Uterus (tissue), 4 donors: Measurements from ENCODE around the gene ADGRD1. TPM values are rescaled to one million over a fixed set of nuclear protein-coding genes. Genes with fewer than 3 reads are reported as not detected.

Experiments used
- DNase-seq, 2 donors: peaks; one replicate each; pipeline ENCODE4 v3.0.0-alpha.2; 2019 to 2020
- H3K27ac ChIP-seq, 2 donors: fragments of 200-600 bp; sonication (generic); 1 replicate in 1 of 2; 2 replicates in 1 of 2; pipeline ENCODE4 v1.5.1; 2016 to 2018
- H3K27me3 ChIP-seq, 2 donors: fragments of 200-600 bp; sonication (generic); one replicate each; pipeline ENCODE4 v1.5.1; 2018 to 2019; ENCODE audit warnings: control low read depth in 1 of 2
- H3K36me3 ChIP-seq, 2 donors: fragments of 200-600 bp; sonication (generic); one replicate each; pipeline ENCODE4 v1.5.1; 2019; ENCODE audit warnings: control low read depth in 1 of 2
- H3K4me1 ChIP-seq, 2 donors: fragments of 200-600 bp; sonication (generic); one replicate each; pipeline ENCODE4 v1.5.1; 2018 to 2019; ENCODE audit warnings: control low read depth in 1 of 2
- H3K4me3 ChIP-seq, 2 donors: fragments of 200-600 bp; sonication (generic); 1 replicate in 1 of 2; 2 replicates in 1 of 2; pipeline ENCODE4 v1.5.1; 2018 to 2019; ENCODE audit warnings: mild to moderate bottlenecking in 1 of 2
- H3K9me3 ChIP-seq, 2 donors: fragments of 200-600 bp; sonication (generic); one replicate each; pipeline ENCODE4 v1.5.1; 2019; ENCODE audit warnings: control low read depth in 1 of 2
- POLR2A ChIP-seq, 2 donors: fragments of 450-650 bp; IDR thresholded peaks; one replicate each; pipeline ENCODE4 v1.6.1; 2016; ENCODE audit warnings: antibody characterized with exemption in 2 of 2, mild to moderate bottlenecking in 1 of 2, moderate library complexity in 1 of 2
- intact Hi-C: fragments of 100-400 bp; cut with DNase I; formaldehyde crosslinking; loops from one replicate; pipeline ENCODE4 v1.15.1; 2023; ENCODE audit warnings: low total_unique reads
- total RNA-seq, 4 donors: library from RNA; depleted of rRNA in 3 of 4; stranded (reverse); fragments of >200 nt in 3 of 4; gene quantifications; one replicate each; pipeline versions ENCODE4 v1.1.0 to v1.2.4, GENCODE V29; 2014 to 2023
- TF ChIP-seq, protein P1 (sequence below), 4 experiments: fragments of 200-600 bp in 2 of 4; fragments of 450-650 bp in 2 of 4; sonication (generic) in 2 of 4; IDR thresholded peaks; one replicate each; pipeline ENCODE4 v1.5.1; 2016 to 2019; ENCODE audit warnings: antibody characterized with exemption in 4 of 4, mild to moderate bottlenecking in 2 of 4, moderate library complexity in 1 of 4
- donor health status: DM: yes; HTN: yes; CAD: no.

Gene ADGRD1
- total RNA-seq, 4 donors from 2014 or later = 13.5 to 89.9 (median 33.7) TPM

GRCh38 chr12:130955238-130955816 lies 1.6 kb downstream of the ADGRD1 start:
- Histone ChIP-seq H3K9me3 (no peaks in the 10 kb centered on the region), H3K4me1 (no peaks in the 10 kb centered on the region), H3K27ac (peak overlapping the region; percentile 41 to 77), H3K27me3 (no peaks in the 10 kb centered on the region), H3K36me3 (no peaks in the 10 kb centered on the region), H3K4me3 (peak overlapping the region; percentile 42 to 45)
- TF ChIP-seq POLR2A (IDR thresholded peaks at IDR 0.05) = peak in 1 of 2 donors; percentile 8
- TF ChIP-seq, protein P1, sequence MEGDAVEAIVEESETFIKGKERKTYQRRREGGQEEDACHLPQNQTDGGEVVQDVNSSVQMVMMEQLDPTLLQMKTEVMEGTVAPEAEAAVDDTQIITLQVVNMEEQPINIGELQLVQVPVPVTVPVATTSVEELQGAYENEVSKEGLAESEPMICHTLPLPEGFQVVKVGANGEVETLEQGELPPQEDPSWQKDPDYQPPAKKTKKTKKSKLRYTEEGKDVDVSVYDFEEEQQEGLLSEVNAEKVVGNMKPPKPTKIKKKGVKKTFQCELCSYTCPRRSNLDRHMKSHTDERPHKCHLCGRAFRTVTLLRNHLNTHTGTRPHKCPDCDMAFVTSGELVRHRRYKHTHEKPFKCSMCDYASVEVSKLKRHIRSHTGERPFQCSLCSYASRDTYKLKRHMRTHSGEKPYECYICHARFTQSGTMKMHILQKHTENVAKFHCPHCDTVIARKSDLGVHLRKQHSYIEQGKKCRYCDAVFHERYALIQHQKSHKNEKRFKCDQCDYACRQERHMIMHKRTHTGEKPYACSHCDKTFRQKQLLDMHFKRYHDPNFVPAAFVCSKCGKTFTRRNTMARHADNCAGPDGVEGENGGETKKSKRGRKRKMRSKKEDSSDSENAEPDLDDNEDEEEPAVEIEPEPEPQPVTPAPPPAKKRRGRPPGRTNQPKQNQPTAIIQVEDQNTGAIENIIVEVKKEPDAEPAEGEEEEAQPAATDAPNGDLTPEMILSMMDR (IDR thresholded peaks at IDR 0.05) = no peak
- intact Hi-C loops = no loop called here
- DNase-seq = peak in 1 of 2 donors; percentile 39

DNA sequence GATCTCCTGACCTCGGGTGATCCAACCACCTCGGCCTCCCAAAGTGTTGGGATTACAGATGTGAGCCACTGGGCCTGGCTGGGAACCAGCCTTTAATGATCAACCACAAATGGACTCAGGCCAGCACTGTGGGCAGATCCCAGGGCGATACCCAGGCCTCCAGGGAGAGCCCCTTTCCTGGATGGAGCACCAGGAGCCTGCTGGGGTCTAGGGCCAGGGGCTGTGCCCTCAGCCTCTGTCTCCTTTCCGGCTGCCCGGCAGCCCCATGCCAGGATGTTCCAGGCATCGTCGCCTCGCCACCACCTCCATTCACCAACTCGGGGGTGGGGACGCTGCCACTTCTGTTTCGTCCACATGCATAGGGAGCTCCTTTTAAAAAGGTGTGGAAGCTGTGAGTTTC lies 2.3 kb downstream of the ADGRD1 start:
- TF ChIP-seq POLR2A (IDR thresholded peaks at IDR 0.05) = no peak
- TF ChIP-seq, protein P1 (IDR thresholded peaks at IDR 0.05) = no peak
- DNase-seq = no peak
- intact Hi-C loops = no loop called here
- Histone ChIP-seq H3K4me1 (no peaks in the 10 kb centered on the region), H3K9me3 (no peaks in the 10 kb centered on the region), H3K27me3 (no peaks in the 10 kb centered on the region), H3K4me3 (no peak overlapping the region), H3K36me3 (no peaks in the 10 kb centered on the region), H3K27ac (peak overlapping the region in 1 of 2 donors; percentile 77)

- no peak overlapping the region for H3K4me3 ChIP-seq
Measured at GRCh38 chr12:130956456-130957303, 3.0 kb downstream of the ADGRD1 start.

DNA sequence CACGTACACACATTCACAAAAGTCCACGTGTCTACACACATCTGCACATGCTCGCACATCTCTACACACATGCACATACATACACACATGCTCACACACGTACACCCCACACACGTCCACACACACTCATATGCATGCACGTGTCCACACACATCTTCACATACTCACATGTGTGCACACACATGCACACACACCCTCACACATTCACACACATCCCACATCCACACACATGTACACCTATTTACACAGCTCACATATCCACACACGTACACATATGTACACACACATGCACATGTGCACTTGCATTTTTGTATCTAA lies 3.6 kb downstream of the ADGRD1 start:
- H3K27me3 ChIP-seq = no peaks in the 10 kb centered on the region
- no peaks in the 10 kb centered on the region for H3K9me3 ChIP-seq
- no peak overlapping the region for H3K4me3 ChIP-seq
- intact Hi-C loops = no loop called here
- no peaks in the 10 kb centered on the region for H3K4me1 ChIP-seq
- no peak overlapping the region for H3K27ac ChIP-seq
- H3K36me3 ChIP-seq = no peaks in the 10 kb centered on the region
- no peak for TF ChIP-seq POLR2A (IDR thresholded peaks at IDR 0.05)
- TF ChIP-seq, protein P1 (IDR thresholded peaks at IDR 0.05) = no peak
- DNase-seq = no peak

More at GRCh38 chr12:130956456-130957303, 3.0 kb downstream of the ADGRD1 start:
- Histone ChIP-seq H3K9me3 (no peaks in the 10 kb centered on the region), H3K4me1 (no peaks in the 10 kb centered on the region), H3K27me3 (no peaks in the 10 kb centered on the region), H3K36me3 (no peaks in the 10 kb centered on the region), H3K27ac (no peak overlapping the region)
- DNase-seq = peak in 1 of 2 donors; percentile 9
- intact Hi-C loops = no loop called here
- TF ChIP-seq POLR2A (IDR thresholded peaks at IDR 0.05) = no peak
- TF ChIP-seq, protein P1 (IDR thresholded peaks at IDR 0.05) = no peak

GRCh38 chr12:130958557-130959140 lies 4.9 kb downstream of the ADGRD1 start:
- H3K9me3 ChIP-seq = no peaks in the 10 kb centered on the region
- no peak for DNase-seq
- H3K36me3 ChIP-seq = no peaks in the 10 kb centered on the region
- H3K27me3 ChIP-seq = no peaks in the 10 kb centered on the region
- H3K4me3 ChIP-seq = no peak overlapping the region
- no peaks in the 10 kb centered on the region for H3K4me1 ChIP-seq
- H3K27ac ChIP-seq = no peak overlapping the region
- intact Hi-C loops = no loop called here
- TF ChIP-seq, protein P1 (IDR thresholded peaks at IDR 0.05) = no peak
- no peak for TF ChIP-seq POLR2A (IDR thresholded peaks at IDR 0.05)
